Measurements from ENCODE around the gene PRELID3B.

PRELID3B gene

GRCh38 chr20:59017493-59018231, 24.9 kb downstream of the PRELID3B start:
- H3K27ac ChIP-seq (ENCODE audit: low read depth, low read length, poor library complexity, severe bottlenecking): peak overlapping the region; percentile 76
- no peaks in the 10 kb centered on the region for H4K20me1 ChIP-seq (ENCODE audit: insufficient read depth, low read length)
- H3K79me2 ChIP-seq (ENCODE audit: insufficient read depth, low read length): no peaks in the 10 kb centered on the region
- H3K9me2 ChIP-seq (ENCODE audit: low read depth, low read length): no peaks in the 10 kb centered on the region
- H2AFZ ChIP-seq (ENCODE audit: low read length): no peak overlapping the region
- TF ChIP-seq EZH2 (IDR thresholded peaks at IDR 0.05; ENCODE audit: borderline replicate concordance, low read length) (no peak), CTCF (IDR thresholded peaks at IDR 0.05; ENCODE audit: low read length) (no peak)
- peaks cover 27% of the 10 kb centered on the region for H3K4me1 ChIP-seq (ENCODE audit: insufficient read depth, low read length, severe bottlenecking)
- 0 out of 2 replicates have a peak overlapping the region, but pooled peaks have one; percentile 42 for H3K4me2 ChIP-seq (ENCODE audit: low read length)
- H3K9ac ChIP-seq (ENCODE audit: low read length): peak overlapping the region; percentile 8; the same call in 1 of the 2 replicates
- H3K4me3 ChIP-seq (ENCODE audit: low read depth, low read length, poor library complexity, severe bottlenecking): no peak overlapping the region
- peaks cover 6% of the 10 kb centered on the region for H3K36me3 ChIP-seq (ENCODE audit: insufficient read depth, low read length)
- no peaks in the 10 kb centered on the region for H3K9me3 ChIP-seq (ENCODE audit: low read length)
- H3F3A ChIP-seq (ENCODE audit: insufficient read depth, low read length): no peaks in the 10 kb centered on the region
- no peaks in the 10 kb centered on the region for H3K27me3 ChIP-seq (ENCODE audit: insufficient read depth, low read length)

- Histone ChIP-seq H4K20me1 (ENCODE audit: insufficient read depth, low read length) (no peaks in the 10 kb centered on the region), H3K4me2 (ENCODE audit: low read length) (peak overlapping the region; percentile 42; the same call in 1 of the 2 replicates), H3K9ac (ENCODE audit: low read length) (peak overlapping the region; percentile 32), H3K9me2 (ENCODE audit: low read depth, low read length) (no peaks in the 10 kb centered on the region), H3K9me3 (ENCODE audit: low read length) (no peaks in the 10 kb centered on the region), H3K27me3 (ENCODE audit: insufficient read depth, low read length) (no peaks in the 10 kb centered on the region), H3K27ac (ENCODE audit: low read depth, low read length, poor library complexity, severe bottlenecking) (peak overlapping the region; percentile 76), H3K36me3 (ENCODE audit: insufficient read depth, low read length) (no peaks in the 10 kb centered on the region), H3K4me1 (ENCODE audit: insufficient read depth, low read length, severe bottlenecking) (peaks cover 27% of the 10 kb centered on the region), H3K79me2 (ENCODE audit: insufficient read depth, low read length) (no peaks in the 10 kb centered on the region), H3F3A (ENCODE audit: insufficient read depth, low read length) (no peaks in the 10 kb centered on the region), H2AFZ (ENCODE audit: low read length) (no peak overlapping the region), H3K4me3 (ENCODE audit: low read depth, low read length, poor library complexity, severe bottlenecking) (no peak overlapping the region)
- TF ChIP-seq CTCF (IDR thresholded peaks at IDR 0.05; ENCODE audit: low read length) (no peak), EZH2 (IDR thresholded peaks at IDR 0.05; ENCODE audit: borderline replicate concordance, low read length) (no peak)
Measured at GRCh38 chr20:59016795-59017492, 25.6 kb downstream of the PRELID3B start.

- peaks cover 27% of the 10 kb centered on the region for H3K4me1 ChIP-seq (ENCODE audit: insufficient read depth, low read length, severe bottlenecking)
- H3F3A ChIP-seq (ENCODE audit: insufficient read depth, low read length): no peaks in the 10 kb centered on the region
- H3K36me3 ChIP-seq (ENCODE audit: insufficient read depth, low read length): no peaks in the 10 kb centered on the region
- no peaks in the 10 kb centered on the region for H3K9me2 ChIP-seq (ENCODE audit: low read depth, low read length)
- H2AFZ ChIP-seq (ENCODE audit: low read length): no peak overlapping the region
- no peak overlapping the region for H3K4me3 ChIP-seq (ENCODE audit: low read depth, low read length, poor library complexity, severe bottlenecking)
- TF ChIP-seq CTCF (IDR thresholded peaks at IDR 0.05; ENCODE audit: low read length): no peak
- TF ChIP-seq EZH2 (IDR thresholded peaks at IDR 0.05; ENCODE audit: borderline replicate concordance, low read length): no peak
- peak overlapping the region; percentile 32 for H3K9ac ChIP-seq (ENCODE audit: low read length)
- no peaks in the 10 kb centered on the region for H3K27me3 ChIP-seq (ENCODE audit: insufficient read depth, low read length)
- no peaks in the 10 kb centered on the region for H4K20me1 ChIP-seq (ENCODE audit: insufficient read depth, low read length)
- H3K4me2 ChIP-seq (ENCODE audit: low read length): peak overlapping the region; percentile 42; the same call in 1 of the 2 replicates
- peak overlapping the region; percentile 76 for H3K27ac ChIP-seq (ENCODE audit: low read depth, low read length, poor library complexity, severe bottlenecking)
- H3K9me3 ChIP-seq (ENCODE audit: low read length): no peaks in the 10 kb centered on the region
- H3K79me2 ChIP-seq (ENCODE audit: insufficient read depth, low read length): no peaks in the 10 kb centered on the region
Measured at GRCh38 chr20:59015812-59016711, 26.5 kb downstream of the PRELID3B start.
